ENCODE results near the gene HKDC1.

DNA sequence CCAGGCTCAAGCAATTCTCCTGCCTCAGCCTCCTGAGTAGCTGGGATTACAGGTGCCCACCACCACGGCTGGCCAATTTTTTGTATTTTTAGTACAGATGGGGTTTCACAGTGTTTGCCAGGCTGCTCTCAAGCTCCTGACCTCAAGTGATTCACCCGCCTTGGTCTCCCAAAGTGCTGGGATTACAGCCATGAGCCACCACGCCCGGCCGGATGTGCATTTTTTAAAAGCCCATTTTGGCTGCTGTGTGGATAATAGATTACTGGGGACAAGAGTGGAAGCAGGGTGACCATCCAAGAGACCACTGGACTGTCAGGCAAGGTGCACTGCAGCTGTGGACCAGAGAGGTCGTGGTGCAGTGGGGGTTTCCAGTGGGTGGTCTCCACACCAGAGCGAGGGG is 21.4 kb downstream of the HKDC1 start:
- TF ChIP-seq POLR2A (IDR thresholded peaks at IDR 0.05; ENCODE audit: low read length) = no peak
- no peak for TF ChIP-seq GATA1 (IDR thresholded peaks at IDR 0.05; ENCODE audit: low read depth, low read length)
